ENCODE data around the gene SYT3. TPM values are rescaled to one million over a fixed set of nuclear protein-coding genes. Genes with fewer than 3 reads are reported as not detected.

The SYT3 gene
- total RNA-seq, 1 donor from 2014 or later = 0.22 TPM

DNA sequence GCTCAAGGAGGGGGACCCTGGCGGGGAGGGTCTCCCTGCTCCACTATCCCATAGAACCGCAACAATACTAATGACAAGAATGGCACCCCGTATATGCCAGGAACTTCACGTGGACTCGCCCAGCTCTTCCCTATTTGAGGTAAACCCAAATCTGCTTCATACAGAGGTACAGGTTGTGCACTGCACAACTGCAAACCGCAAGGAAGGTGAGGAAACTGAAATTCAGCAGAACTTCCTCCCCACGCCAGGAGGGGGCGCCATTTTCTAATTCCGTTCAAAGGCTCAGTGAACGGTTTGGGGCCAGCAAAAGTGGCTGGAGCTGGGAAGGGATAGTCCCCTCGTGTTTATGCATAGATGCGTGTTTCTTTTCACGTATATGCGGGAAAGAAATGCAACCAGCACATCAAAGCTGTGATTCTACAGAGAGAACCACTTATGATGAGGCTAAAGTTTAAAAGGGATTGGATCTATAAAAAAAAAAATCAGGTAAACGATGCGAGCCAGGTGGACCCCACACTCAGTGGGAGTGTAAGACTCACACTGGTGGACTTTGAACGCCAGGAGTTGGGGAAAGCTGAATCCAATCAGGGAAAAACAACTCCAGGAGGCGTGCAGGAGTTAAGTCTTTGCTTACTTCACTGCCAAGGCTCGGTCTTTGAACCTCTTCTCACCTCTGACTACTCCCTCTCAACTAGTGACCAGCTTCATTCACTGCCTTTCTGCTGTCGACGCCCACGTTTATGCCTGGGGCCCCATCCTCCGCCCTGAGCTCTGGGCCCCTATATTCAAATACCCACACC, 29.8 kb upstream of the SYT3 start:
- Histone ChIP-seq H3K36me3 (no peaks in the 10 kb centered on the region), H3K4me3 (no peak overlapping the region), H3K9me3 (replicated peaks) (no peaks in the 10 kb centered on the region), H3K4me1 (peaks cover 11% of the 10 kb centered on the region), H3K27ac (replicated peaks) (no peak overlapping the region), H3K27me3 (ENCODE audit: low read depth) (peaks cover 100% of the 10 kb centered on the region)
- peak; percentile 70 for TF ChIP-seq CTCF (IDR thresholded peaks at IDR 0.05; ENCODE audit: borderline replicate concordance)
- no peak for DNase-seq
- intact Hi-C loops (cut with micrococcal nuclease) = no loop called here

- H3K9me3 ChIP-seq (replicated peaks) = no peaks in the 10 kb centered on the region
- peaks cover 11% of the 10 kb centered on the region for H3K4me1 ChIP-seq
- TF ChIP-seq CTCF (IDR thresholded peaks at IDR 0.05; ENCODE audit: borderline replicate concordance) = no peak
- no peak overlapping the region for H3K4me3 ChIP-seq
- H3K36me3 ChIP-seq = no peaks in the 10 kb centered on the region
- no peak for DNase-seq
- H3K27ac ChIP-seq (replicated peaks) = no peak overlapping the region
- peaks cover 100% of the 10 kb centered on the region for H3K27me3 ChIP-seq (ENCODE audit: low read depth)
- intact Hi-C loops (cut with micrococcal nuclease) = no loop called here
Observed at GRCh38 chr19:50668879-50669278, 29.2 kb upstream of the SYT3 start.

- no peak for TF ChIP-seq CTCF (IDR thresholded peaks at IDR 0.05; ENCODE audit: borderline replicate concordance)
- H3K27me3 ChIP-seq (ENCODE audit: low read depth) = peaks cover 100% of the 10 kb centered on the region
- H3K9me3 ChIP-seq (replicated peaks) = no peaks in the 10 kb centered on the region
- intact Hi-C loops (cut with micrococcal nuclease) = no loop called here
- H3K4me1 ChIP-seq = peaks cover 11% of the 10 kb centered on the region
- H3K4me3 ChIP-seq = no peak overlapping the region
- DNase-seq = no peak
- no peaks in the 10 kb centered on the region for H3K36me3 ChIP-seq
- no peak overlapping the region for H3K27ac ChIP-seq (replicated peaks)
Observed at GRCh38 chr19:50668416-50668815, 28.7 kb upstream of the SYT3 start.

DNA sequence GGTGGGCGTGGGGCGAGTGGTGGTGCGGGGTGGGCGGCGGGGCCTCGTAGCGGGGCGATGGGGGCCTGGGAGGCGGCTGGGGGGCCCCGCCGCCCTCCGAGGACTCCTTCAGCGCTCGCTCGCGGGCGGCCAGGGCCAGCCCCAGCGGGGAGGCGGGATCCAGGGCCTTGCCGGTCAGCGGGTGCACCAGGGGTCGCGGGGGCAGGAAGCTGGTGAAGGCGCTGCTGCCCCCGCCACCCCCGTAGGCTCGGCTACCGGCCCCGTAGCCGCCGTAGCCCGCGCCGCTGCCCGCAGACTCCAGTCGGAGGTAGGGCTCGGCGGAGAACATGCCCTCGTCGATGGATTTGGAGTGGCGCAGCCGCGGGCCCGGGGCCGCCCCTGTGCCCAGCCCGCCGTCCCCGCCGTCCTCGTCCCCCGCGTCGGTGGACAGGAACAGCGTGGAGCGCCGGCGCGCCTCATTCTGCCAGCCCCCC, 28.1 kb upstream of the SYT3 start:
- DNase-seq = no peak
- H3K4me1 ChIP-seq = peaks cover 11% of the 10 kb centered on the region
- TF ChIP-seq CTCF (IDR thresholded peaks at IDR 0.05; ENCODE audit: borderline replicate concordance) = no peak
- intact Hi-C loops (cut with micrococcal nuclease) = no loop called here
- peaks cover 100% of the 10 kb centered on the region for H3K27me3 ChIP-seq (ENCODE audit: low read depth)
- no peaks in the 10 kb centered on the region for H3K36me3 ChIP-seq
- no peaks in the 10 kb centered on the region for H3K9me3 ChIP-seq (replicated peaks)
- H3K4me3 ChIP-seq = no peak overlapping the region
- H3K27ac ChIP-seq (replicated peaks) = no peak overlapping the region

GRCh38 chr19:50667177-50667758, 27.6 kb upstream of the SYT3 start:
- no peaks in the 10 kb centered on the region for H3K36me3 ChIP-seq
- no peak overlapping the region for H3K27ac ChIP-seq (replicated peaks)
- intact Hi-C loops (cut with micrococcal nuclease) = no loop called here
- no peak overlapping the region for H3K4me3 ChIP-seq
- no peak for DNase-seq
- no peak for TF ChIP-seq CTCF (IDR thresholded peaks at IDR 0.05; ENCODE audit: borderline replicate concordance)
- no peaks in the 10 kb centered on the region for H3K9me3 ChIP-seq (replicated peaks)
- peaks cover 11% of the 10 kb centered on the region for H3K4me1 ChIP-seq
- H3K27me3 ChIP-seq (ENCODE audit: low read depth) = peaks cover 100% of the 10 kb centered on the region
